SK-N-SH (cell line): ENCODE measurements around the gene PAQR3.

Experiments
- NFIC ChIP-seq: IDR thresholded peaks from 2 replicates; pipeline ENCODE4 v1.4.0; 2012; ENCODE audit warnings: borderline replicate concordance
- SMC3 ChIP-seq: IDR thresholded peaks from 2 replicates; pipeline ENCODE4 v1.6.1; 2012; ENCODE audit warnings: low read depth, low read length, improper control_type of control experiment
- TAF1 ChIP-seq: IDR thresholded peaks from 2 replicates; pipeline ENCODE4 v1.6.1; 2012; ENCODE audit warnings: low read depth, mild to moderate bottlenecking, low read length, moderate library complexity, borderline replicate concordance
- TF ChIP-seq, protein P1 (sequence below): fragments of 200-600 bp; sonication (generic); IDR thresholded peaks from 2 replicates; pipeline ENCODE4 v1.6.1; 2017; ENCODE audit warnings: antibody characterized with exemption, mild to moderate bottlenecking, moderate library complexity

DNA sequence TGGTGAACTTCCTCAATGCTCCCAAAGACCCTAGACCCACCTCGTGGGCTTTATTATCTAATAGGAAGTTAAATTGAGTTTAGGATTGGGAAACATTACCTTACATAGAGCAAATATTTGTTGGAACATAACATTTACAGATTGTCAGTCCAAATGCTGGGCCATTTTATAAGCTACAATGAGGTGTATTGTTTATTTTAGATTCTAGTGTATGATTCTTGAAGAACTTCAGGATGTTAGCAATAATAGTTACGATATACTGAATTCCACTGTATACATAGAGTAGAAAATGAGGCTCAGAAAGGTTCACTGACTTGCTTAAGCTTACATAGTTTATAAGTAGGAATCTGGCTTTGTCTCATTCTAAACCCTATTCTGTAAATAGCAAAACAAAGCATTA is 37.4 kb downstream of the PAQR3 start:
- TF ChIP-seq, protein P1, sequence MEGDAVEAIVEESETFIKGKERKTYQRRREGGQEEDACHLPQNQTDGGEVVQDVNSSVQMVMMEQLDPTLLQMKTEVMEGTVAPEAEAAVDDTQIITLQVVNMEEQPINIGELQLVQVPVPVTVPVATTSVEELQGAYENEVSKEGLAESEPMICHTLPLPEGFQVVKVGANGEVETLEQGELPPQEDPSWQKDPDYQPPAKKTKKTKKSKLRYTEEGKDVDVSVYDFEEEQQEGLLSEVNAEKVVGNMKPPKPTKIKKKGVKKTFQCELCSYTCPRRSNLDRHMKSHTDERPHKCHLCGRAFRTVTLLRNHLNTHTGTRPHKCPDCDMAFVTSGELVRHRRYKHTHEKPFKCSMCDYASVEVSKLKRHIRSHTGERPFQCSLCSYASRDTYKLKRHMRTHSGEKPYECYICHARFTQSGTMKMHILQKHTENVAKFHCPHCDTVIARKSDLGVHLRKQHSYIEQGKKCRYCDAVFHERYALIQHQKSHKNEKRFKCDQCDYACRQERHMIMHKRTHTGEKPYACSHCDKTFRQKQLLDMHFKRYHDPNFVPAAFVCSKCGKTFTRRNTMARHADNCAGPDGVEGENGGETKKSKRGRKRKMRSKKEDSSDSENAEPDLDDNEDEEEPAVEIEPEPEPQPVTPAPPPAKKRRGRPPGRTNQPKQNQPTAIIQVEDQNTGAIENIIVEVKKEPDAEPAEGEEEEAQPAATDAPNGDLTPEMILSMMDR, result no peak
- TF ChIP-seq SMC3 (no peak), TAF1 (no peak), NFIC (no peak)
